Activated CD8-positive, alpha-beta memory T cell treated with anti-CD3 and anti-CD28 coated beads for 36 hours (primary cell): Measurements from ENCODE around the gene TNS4. TPM values are rescaled to one million over a fixed set of nuclear protein-coding genes. Genes with fewer than 3 reads are reported as not detected.

Source experiments
- CTCF ChIA-PET: fragments of 350-600 bp; sonication (Branson Sonifier 250); formaldehyde crosslinking; loops from one replicate; lab custom pipeline; 2021; ENCODE audit warnings: antibody characterized with exemption; lab: Charles Lee
- POLR2A ChIA-PET: fragments of 350-600 bp; sonication (Branson Sonifier 250); formaldehyde crosslinking; loops from one replicate; lab custom pipeline; 2021; ENCODE audit warnings: antibody characterized with exemption; lab: Charles Lee
- total RNA-seq, 2 experiments: library from RNA; stranded (reverse); gene quantifications; one replicate each; pipeline ENCODE4 v1.2.3, GENCODE V29; 2021

TNS4 gene
- total RNA-seq, 2 experiments from 2014 or later = 4.7 to 5.1 TPM

- ChIA-PET POLR2A (interaction anchor here (0.7 kb wide), 1 partner anchor 414 kb away, joined by 3 read pairs; no protein-coding TSS in a partner anchor), CTCF (interaction anchor here (0.7 to 1.9 kb wide), 7 partner anchors 22 to 1858 kb away, joined by 3 to 8 read pairs (median 4); no protein-coding TSS in a partner anchor)
Measured at GRCh38 chr17:40538019-40538935, 36.9 kb upstream of the TNS4 start.

- CTCF ChIA-PET = interaction anchor here (1.0 to 6.8 kb wide), 7 partner anchors 12 to 180 kb away, joined by 3 to 64 read pairs (median 5); partner anchors contain the start of gene IGFBP4
Measured at GRCh38 chr17:40536295-40537171, 35.1 kb upstream of the TNS4 start.

GRCh38 chr17:40535924-40536294 is 34.5 kb upstream of the TNS4 start:
- ChIA-PET CTCF (interaction anchor here (1.0 to 6.8 kb wide), 6 partner anchors 24 to 179 kb away, joined by 4 to 64 read pairs (median 8); partner anchors contain the start of genes GJD3 and IGFBP4), POLR2A (interaction anchor here (0.6 kb wide), 1 partner anchor 140 kb away, joined by 4 read pairs; no protein-coding TSS in a partner anchor)

More at GRCh38 chr17:40536295-40537171, 35.1 kb upstream of the TNS4 start:
- POLR2A ChIA-PET = interaction anchor here (0.6 kb wide), 1 partner anchor 141 kb away, joined by 4 read pairs; no protein-coding TSS in a partner anchor

GRCh38 chr17:40535438-40535837 is 34.0 kb upstream of the TNS4 start:
- ChIA-PET CTCF (interaction anchor here (1.0 to 6.8 kb wide), 8 partner anchors 12 to 178 kb away, joined by 3 to 64 read pairs (median 8); partner anchors contain the start of genes GJD3 and IGFBP4), POLR2A (interaction anchor here (2.3 kb wide), 1 partner anchor 25 kb away, joined by 8 read pairs; no protein-coding TSS in a partner anchor)

GRCh38 chr17:40534371-40535189 is 33.2 kb upstream of the TNS4 start:
- CTCF ChIA-PET = interaction anchor here (0.7 to 6.8 kb wide), 17 partner anchors 13 to 274 kb away, joined by 3 to 64 read pairs (median 5); partner anchors contain the start of genes GJD3 and IGFBP4
- POLR2A ChIA-PET = interaction anchor here (0.6 to 2.3 kb wide), 2 partner anchors 25 to 1154 kb away, joined by 3 to 8 read pairs; partner anchors contain the start of gene EIF1

GRCh38 chr17:40533896-40534295 is 32.5 kb upstream of the TNS4 start:
- ChIA-PET POLR2A (interaction anchor here (0.5 to 2.3 kb wide), 5 partner anchors 9 to 191 kb away, joined by 3 to 8 read pairs (median 5); no protein-coding TSS in a partner anchor), CTCF (interaction anchor here (0.7 to 6.8 kb wide), 29 partner anchors 9 to 358 kb away, joined by 3 to 64 read pairs (median 5); partner anchors contain the start of genes GJD3, IGFBP4 and TOP2A)

GRCh38 chr17:40532520-40533253 is 31.3 kb upstream of the TNS4 start:
- CTCF ChIA-PET = interaction anchor here (0.6 to 6.8 kb wide), 38 partner anchors 10 to 357 kb away, joined by 3 to 64 read pairs (median 4); partner anchors contain the start of genes GJD3, IGFBP4 and TOP2A
- POLR2A ChIA-PET = interaction anchor here (0.5 to 1.2 kb wide), 8 partner anchors 10 to 173 kb away, joined by 3 to 6 read pairs (median 4); no protein-coding TSS in a partner anchor

GRCh38 chr17:40531051-40531991 is 29.9 kb upstream of the TNS4 start:
- ChIA-PET POLR2A (interaction anchor here (0.9 to 1.5 kb wide), 5 partner anchors 12 to 113 kb away, joined by 3 to 9 read pairs (median 4); partner anchors contain the start of gene TOP2A), CTCF (interaction anchor here (0.6 to 6.8 kb wide), 12 partner anchors 16 to 176 kb away, joined by 3 to 64 read pairs (median 14); partner anchors contain the start of genes GJD3, IGFBP4 and TOP2A)

GRCh38 chr17:40530531-40530994 is 29.1 kb upstream of the TNS4 start:
- CTCF ChIA-PET = interaction anchor here (0.7 to 6.8 kb wide), 5 partner anchors 9 to 173 kb away, joined by 3 to 64 read pairs (median 14); partner anchors contain the start of gene GJD3
- POLR2A ChIA-PET = interaction anchor here (0.5 to 1.5 kb wide), 3 partner anchors 33 to 112 kb away, joined by 3 to 9 read pairs (median 3); partner anchors contain the start of gene TOP2A

- CTCF ChIA-PET = interaction anchor here (0.7 to 6.8 kb wide), 5 partner anchors 10 to 172 kb away, joined by 3 to 64 read pairs (median 14); partner anchors contain the start of gene GJD3
- POLR2A ChIA-PET = interaction anchor here (1.1 kb wide), 1 partner anchor 112 kb away, joined by 3 read pairs; the partner anchor contains the start of gene TOP2A
Measured at GRCh38 chr17:40529991-40530390, 28.6 kb upstream of the TNS4 start.

- ChIA-PET CTCF (interaction anchor here (0.7 to 1.7 kb wide), 5 partner anchors 9 to 166 kb away, joined by 3 to 4 read pairs (median 3); no protein-coding TSS in a partner anchor), POLR2A (interaction anchor here (0.6 kb wide), 1 partner anchor 736 kb away, joined by 6 read pairs; no protein-coding TSS in a partner anchor)
Measured at GRCh38 chr17:40528692-40529417, 27.4 kb upstream of the TNS4 start.

GRCh38 chr17:40526668-40527067 is 25.2 kb upstream of the TNS4 start:
- ChIA-PET POLR2A (no interaction called here), CTCF (interaction anchor here (1.7 kb wide), 1 partner anchor 33 kb away, joined by 5 read pairs; no protein-coding TSS in a partner anchor)

GRCh38 chr17:40525294-40525693 is 23.9 kb upstream of the TNS4 start:
- POLR2A ChIA-PET = no interaction called here

More at GRCh38 chr17:40525294-40525693, 23.9 kb upstream of the TNS4 start:
- CTCF ChIA-PET = interaction anchor here (0.5 kb wide), 1 partner anchor 128 kb away, joined by 3 read pairs; no protein-coding TSS in a partner anchor
